HG03457 (cell line): Measurements from ENCODE around the gene GRHL3.

ENCODE experiments used
- ATAC-seq: cut with Tn5 transposase; IDR thresholded peaks from one replicate; pipeline ENCODE4 v1.9.1; 2021; ENCODE audit warnings: moderate number of reproducible peaks; ENCODE audit not compliant: unreplicated experiment

The GRHL3 gene

DNA sequence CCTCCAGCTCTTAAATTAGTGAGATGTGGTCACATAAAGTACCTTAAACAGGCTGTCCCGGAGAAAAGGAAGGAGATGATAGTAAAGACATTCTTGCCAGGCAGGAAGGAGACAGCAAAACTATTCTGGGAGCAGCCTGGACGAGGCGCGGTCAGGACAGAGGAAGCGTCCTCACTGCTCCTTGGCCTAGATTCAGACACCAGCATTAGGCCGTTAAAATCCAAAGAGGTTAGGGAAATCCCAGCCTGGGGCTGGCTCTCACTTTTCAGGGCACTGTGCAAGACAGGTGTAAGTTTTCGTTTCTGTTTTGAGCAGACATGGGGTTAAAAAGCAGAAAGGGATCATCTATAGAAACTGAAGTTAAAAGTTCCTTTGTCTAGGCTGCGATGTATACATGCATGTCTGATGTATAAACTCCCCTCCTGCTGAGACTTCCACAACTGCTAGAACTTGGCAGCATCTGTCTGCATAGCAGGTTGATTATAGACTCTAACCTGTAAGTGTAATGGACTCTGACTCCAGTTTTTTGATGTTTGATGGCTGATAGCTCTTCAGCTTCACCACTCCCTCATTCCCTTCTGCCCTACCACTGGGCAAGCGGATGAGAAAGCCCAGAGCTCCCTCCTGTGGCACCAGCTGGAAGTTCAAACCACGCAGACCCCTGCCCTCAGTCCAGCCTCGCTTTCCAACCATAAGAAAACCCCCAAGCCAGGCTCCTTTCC lies 72.9 kb downstream of the GRHL3 start:
- ATAC-seq = peak; percentile 56

DNA sequence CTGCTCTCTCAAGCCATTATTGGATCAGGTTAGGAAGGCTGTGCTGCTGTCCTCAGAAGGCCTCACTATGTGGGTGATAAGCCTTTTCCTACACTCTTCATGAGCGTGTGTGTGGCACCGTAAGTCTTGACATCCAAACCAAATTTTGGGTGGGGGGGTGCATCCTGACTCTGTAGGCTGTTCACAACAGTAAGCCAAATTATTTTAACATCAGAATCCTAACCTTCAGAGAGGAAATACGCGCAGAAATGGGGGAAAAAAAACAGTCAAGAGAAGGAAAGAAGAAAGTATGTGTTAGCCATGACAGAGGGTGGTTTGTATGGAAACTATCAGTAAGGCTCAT lies 73.4 kb downstream of the GRHL3 start:
- no peak for ATAC-seq

DNA sequence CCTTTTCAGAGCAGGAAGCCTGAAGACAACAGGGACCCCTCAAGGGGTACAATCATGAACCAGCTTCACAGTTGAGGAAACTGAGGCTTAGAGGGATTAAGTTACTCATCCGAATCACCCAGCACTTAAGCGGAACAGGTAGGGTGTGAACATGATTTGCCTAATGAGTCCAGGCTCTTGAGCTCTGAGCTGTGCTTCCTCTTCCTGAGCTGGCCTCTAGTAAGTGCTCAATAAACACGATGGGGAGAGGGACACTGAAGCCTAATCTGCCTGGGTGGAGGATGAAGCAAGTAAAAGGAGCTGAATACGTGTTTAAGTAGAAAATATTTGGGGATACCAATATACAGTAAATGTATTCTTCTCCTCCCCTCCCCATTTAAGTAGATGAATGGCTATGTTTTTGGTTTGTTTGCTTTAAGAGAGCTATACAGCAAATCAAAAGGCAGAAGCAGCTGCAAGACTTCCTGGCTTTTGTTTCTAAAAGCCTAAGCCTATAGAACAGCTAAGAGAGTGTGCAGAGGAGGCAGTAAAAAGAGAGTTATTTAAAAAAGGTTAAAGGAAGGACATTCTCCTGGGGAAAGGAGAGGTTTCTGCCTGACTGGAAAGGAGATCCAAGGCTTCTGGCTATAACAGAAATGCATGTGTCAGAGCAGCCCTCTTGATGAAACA lies 74.0 kb downstream of the GRHL3 start:
- ATAC-seq = no peak

DNA sequence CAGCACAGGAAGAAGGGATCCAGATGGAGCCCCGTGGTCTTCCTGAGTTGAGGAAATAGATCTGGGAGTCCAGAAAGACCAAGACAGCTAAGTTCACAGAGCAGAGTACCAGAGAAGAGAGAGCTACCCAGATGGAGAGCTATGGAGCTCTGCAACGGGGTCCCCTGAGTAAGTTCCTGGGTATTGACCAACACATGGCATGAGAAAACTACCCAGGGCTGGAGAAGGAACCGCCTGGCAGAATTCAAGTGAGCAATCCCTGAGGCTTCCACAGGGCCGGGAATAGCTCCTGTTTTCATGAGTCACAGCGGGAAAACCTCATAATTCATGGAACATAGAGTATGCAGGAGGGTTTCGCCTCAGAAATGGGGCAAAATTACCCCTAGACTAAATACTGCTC lies 74.7 kb downstream of the GRHL3 start:
- ATAC-seq = no peak

DNA sequence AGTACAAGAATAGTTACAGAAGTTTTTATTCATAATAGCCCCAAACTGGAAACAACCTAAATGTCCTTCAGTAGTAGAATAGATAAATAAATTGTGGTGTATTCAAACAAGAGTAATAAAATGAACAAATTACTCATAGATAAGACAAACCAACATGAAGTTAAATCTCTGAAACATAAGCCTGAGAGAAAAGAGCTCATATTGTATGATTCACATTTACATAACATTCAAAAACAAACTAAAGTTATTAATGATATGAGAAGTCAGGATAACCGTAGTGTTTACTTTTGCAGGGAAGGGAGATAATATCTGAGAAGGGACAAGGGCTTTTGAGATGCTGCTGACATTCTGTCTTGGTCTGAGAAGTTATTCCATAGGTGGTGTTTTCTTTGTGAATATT lies 80.9 kb downstream of the GRHL3 start:
- no peak for ATAC-seq

DNA sequence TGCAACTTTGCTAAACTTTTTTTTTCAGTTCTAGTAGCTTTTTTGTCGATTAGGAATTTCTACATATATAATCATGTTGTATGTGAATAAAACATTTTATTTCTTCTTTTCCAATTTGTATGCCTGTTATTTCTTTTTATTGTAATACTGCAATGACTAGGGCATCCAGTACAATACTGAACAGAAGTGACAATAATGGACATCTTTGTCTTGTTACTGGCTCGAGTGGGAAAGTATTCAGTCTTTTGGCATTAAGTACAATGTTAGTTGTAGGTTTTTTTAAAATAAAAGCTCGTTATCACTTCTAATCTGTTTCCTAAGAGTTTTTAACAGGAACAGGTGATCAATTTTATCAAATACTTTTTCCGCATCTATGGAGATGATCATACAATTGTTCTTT lies 84.6 kb downstream of the GRHL3 start:
- ATAC-seq = no peak
